OCI-LY3 (cell line): ENCODE measurements around the gene PSME3.
"Not testable (repeated sequence)": the region's sequence is repeated elsewhere in the genome, so short reads cannot be mapped to it uniquely, and the experiment has no call there.

Source experiments
- H2AFZ ChIP-seq: fragments of 200-600, 300-600 bp; shearing (Covaris generic); 2 replicates; pipeline ENCODE4 v1.6.0; 2014; ENCODE audit warnings: antibody characterized with exemption, low read depth, low read length
- H3K27ac ChIP-seq: fragments of 200-600, 300-600 bp; sonication (generic); 2 replicates; pipeline ENCODE4 v1.5.1; 2014; ENCODE audit warnings: mild to moderate bottlenecking, low read length, moderate library complexity, mixed read lengths
- H3K27me3 ChIP-seq: fragments of 200-600, 300-600 bp; sonication (generic); 2 replicates; pipeline ENCODE4 v1.6.1; 2014; ENCODE audit warnings: low read depth, low read length, mixed read lengths
- H3K36me3 ChIP-seq: fragments of 200-600, 300-600 bp; sonication (generic); replicated peaks from 2 replicates; pipeline ENCODE3; 2014; ENCODE audit warnings: low read depth, low read length, mixed read lengths
- H3K4me1 ChIP-seq: fragments of 300-600, 200-600 bp; sonication (generic); 2 replicates; pipeline ENCODE4 v1.6.1; 2014; ENCODE audit warnings: low read length, mixed read lengths
- H3K4me2 ChIP-seq: fragments of 200-600, 300-600 bp; sonication (generic); 2 replicates; pipeline ENCODE4 v1.6.1; 2014; ENCODE audit warnings: low read length, mixed read lengths
- H3K4me3 ChIP-seq: fragments of 300-600, 200-600 bp; sonication (generic); 2 replicates; pipeline ENCODE4 v1.5.1; 2014; ENCODE audit warnings: antibody characterized with exemption, mild to moderate bottlenecking, low read length, moderate library complexity
- H3K79me2 ChIP-seq: fragments of 300-600, 200-600 bp; shearing (Covaris generic); 2 replicates; pipeline ENCODE4 v1.6.1; 2014; ENCODE audit warnings: mild to moderate bottlenecking, low read length, mixed read lengths
- H3K9ac ChIP-seq: fragments of 300-600, 200-600 bp; shearing (Covaris generic); 2 replicates; pipeline ENCODE4 v1.6.0; 2014; ENCODE audit warnings: mild to moderate bottlenecking, low read length, moderate library complexity
- H3K9me3 ChIP-seq: fragments of 200-600, 300-600 bp; shearing (Covaris generic); 2 replicates; pipeline ENCODE4 v1.6.1; 2014; ENCODE audit warnings: low read length, mixed read lengths; ENCODE audit not compliant: insufficient read depth
- H4K20me1 ChIP-seq: fragments of 200-600, 300-600 bp; sonication (generic); 2 replicates; pipeline ENCODE4 v1.6.1; 2016; ENCODE audit warnings: low read length, mixed read lengths; ENCODE audit not compliant: insufficient read depth
- EZH2phosphoT487 ChIP-seq: fragments of 200-600 bp; shearing (Covaris generic); IDR thresholded peaks from 2 replicates; pipeline ENCODE4 v1.6.1; 2018; ENCODE audit warnings: antibody characterized with exemption, mixed run types, low read depth
- TF ChIP-seq, protein P1 (sequence below): fragments of 200-600, 300-600 bp; sonication (generic); IDR thresholded peaks from 2 replicates; pipeline ENCODE4 v1.5.1; 2014; ENCODE audit warnings: antibody characterized with exemption, low read length, low read depth

PSME3 gene

DNA sequence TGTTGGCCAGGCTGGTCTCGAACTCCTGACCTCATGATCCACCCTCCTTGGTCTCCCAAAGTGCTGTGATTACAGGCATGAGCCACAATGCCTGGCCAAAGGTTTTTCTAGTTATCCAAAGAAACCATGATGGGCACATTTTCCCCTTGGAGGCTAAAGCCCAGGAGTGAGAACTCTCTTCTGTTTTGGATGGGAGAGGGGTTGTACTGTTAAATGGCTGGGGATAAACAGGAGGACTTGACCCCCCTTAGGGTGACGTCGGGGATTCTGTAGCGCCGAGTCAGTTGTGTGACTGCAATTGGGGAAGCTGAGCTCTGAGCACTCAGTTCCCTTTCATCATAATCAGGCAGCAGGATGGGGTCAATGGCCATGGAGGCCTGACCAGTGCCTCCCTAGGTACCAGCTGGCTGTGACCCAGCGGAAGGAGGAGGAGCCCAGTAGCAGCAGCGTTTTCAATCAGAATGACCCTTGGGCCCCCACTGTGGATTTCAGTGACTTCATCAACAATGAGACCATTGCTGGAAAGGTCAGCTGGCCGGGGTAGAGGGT, 21.9 kb downstream of the PSME3 start:
- Histone ChIP-seq H3K79me2 (no peaks in the 10 kb centered on the region), H3K9ac (no peak overlapping the region), H3K4me2 (no peak overlapping the region), H3K27me3 (no peaks in the 10 kb centered on the region), H3K4me1 (no peaks in the 10 kb centered on the region), H3K27ac (no peak overlapping the region), H3K36me3 (no peaks in the 10 kb centered on the region), H2AFZ (no peak overlapping the region), H3K9me3 (no peaks in the 10 kb centered on the region), H3K4me3 (no peak overlapping the region), H4K20me1 (no peaks in the 10 kb centered on the region)
- no peak for TF ChIP-seq EZH2phosphoT487
- TF ChIP-seq, protein P1, sequence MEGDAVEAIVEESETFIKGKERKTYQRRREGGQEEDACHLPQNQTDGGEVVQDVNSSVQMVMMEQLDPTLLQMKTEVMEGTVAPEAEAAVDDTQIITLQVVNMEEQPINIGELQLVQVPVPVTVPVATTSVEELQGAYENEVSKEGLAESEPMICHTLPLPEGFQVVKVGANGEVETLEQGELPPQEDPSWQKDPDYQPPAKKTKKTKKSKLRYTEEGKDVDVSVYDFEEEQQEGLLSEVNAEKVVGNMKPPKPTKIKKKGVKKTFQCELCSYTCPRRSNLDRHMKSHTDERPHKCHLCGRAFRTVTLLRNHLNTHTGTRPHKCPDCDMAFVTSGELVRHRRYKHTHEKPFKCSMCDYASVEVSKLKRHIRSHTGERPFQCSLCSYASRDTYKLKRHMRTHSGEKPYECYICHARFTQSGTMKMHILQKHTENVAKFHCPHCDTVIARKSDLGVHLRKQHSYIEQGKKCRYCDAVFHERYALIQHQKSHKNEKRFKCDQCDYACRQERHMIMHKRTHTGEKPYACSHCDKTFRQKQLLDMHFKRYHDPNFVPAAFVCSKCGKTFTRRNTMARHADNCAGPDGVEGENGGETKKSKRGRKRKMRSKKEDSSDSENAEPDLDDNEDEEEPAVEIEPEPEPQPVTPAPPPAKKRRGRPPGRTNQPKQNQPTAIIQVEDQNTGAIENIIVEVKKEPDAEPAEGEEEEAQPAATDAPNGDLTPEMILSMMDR = no peak

- H3K27ac ChIP-seq, H4K20me1 ChIP-seq, H3K4me2 ChIP-seq, H3K4me3 ChIP-seq, H3K27me3 ChIP-seq, H3K9me3 ChIP-seq, H3K79me2 ChIP-seq, H3K36me3 ChIP-seq, H2AFZ ChIP-seq, H3K4me1 ChIP-seq, H3K9ac ChIP-seq: not testable (repeated sequence)
Measured at GRCh38 chr17:42856093-42856492, 22.9 kb downstream of the PSME3 start.

DNA sequence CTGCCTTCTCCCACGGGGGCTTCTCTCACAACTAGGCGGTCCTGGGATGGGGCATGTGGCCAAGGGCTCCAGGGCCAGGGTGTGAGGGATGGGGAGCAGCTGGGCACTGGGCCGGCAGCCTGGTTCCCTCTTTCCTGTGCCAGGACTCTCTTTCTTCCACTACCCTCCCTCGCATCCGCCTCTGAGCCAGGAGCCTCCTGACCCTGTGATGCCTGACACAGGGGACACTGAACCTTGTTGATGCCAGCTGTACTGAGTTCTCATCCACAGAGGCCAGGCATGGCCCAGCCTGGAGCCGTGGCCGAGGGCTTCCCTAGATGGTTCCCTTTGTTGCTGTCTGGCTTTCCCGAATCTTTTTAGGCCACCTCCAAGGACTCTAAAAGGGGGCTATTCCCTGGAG, 23.3 kb downstream of the PSME3 start:
- not testable (repeated sequence) for H3K4me1 ChIP-seq, H3K27ac ChIP-seq, H3K79me2 ChIP-seq, H3K9me3 ChIP-seq, H3K36me3 ChIP-seq, H3K4me2 ChIP-seq, H2AFZ ChIP-seq, H3K4me3 ChIP-seq, H3K27me3 ChIP-seq, H3K9ac ChIP-seq, H4K20me1 ChIP-seq

- H3K4me3 ChIP-seq = no peak overlapping the region
- no peak overlapping the region for H3K9ac ChIP-seq
- no peak overlapping the region for H3K4me2 ChIP-seq
- no peak overlapping the region for H2AFZ ChIP-seq
- no peaks in the 10 kb centered on the region for H3K27me3 ChIP-seq
- H3K27ac ChIP-seq = no peak overlapping the region
- H3K4me1 ChIP-seq = no peaks in the 10 kb centered on the region
- no peaks in the 10 kb centered on the region for H3K36me3 ChIP-seq
- H3K9me3 ChIP-seq = no peaks in the 10 kb centered on the region
- H4K20me1 ChIP-seq = no peaks in the 10 kb centered on the region
- no peaks in the 10 kb centered on the region for H3K79me2 ChIP-seq
- TF ChIP-seq EZH2phosphoT487 = no peak
- TF ChIP-seq, protein P1 = no peak
Measured at GRCh38 chr17:42857389-42857788, 24.2 kb downstream of the PSME3 start.

DNA sequence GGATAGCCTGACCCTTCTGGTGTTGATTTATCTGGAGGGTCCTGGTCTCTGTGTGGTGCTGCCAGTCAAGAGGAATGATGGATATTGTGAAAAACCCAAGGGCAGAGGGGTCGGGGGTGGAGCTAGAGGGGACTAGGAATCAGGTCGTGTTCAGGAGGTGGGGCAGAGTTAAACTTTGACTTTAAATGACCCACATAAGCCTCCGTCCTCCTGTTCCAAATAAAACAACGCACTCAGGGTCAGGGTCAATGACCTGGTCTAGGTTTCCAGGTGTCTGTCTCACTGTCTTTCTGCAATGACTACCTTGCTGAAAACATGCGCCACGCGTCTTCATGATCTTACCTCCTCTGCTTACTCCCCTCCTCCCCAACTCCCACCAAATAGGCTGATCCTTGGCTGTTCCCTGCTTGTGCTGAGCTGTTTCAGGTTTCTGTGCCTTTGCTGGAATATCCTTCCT, 32.5 kb downstream of the PSME3 start:
- no peak overlapping the region for H3K27ac ChIP-seq
- no peaks in the 10 kb centered on the region for H3K4me1 ChIP-seq
- no peak overlapping the region for H3K4me3 ChIP-seq
- H3K9me3 ChIP-seq = no peaks in the 10 kb centered on the region
- no peaks in the 10 kb centered on the region for H3K79me2 ChIP-seq
- H3K4me2 ChIP-seq = no peak overlapping the region
- H3K36me3 ChIP-seq = no peaks in the 10 kb centered on the region
- H3K27me3 ChIP-seq = peaks cover 10% of the 10 kb centered on the region; the same call in 1 of the 2 replicates
- no peak overlapping the region for H2AFZ ChIP-seq
- H3K9ac ChIP-seq = no peak overlapping the region
- TF ChIP-seq EZH2phosphoT487 = no peak
- TF ChIP-seq, protein P1 = no peak
- no peaks in the 10 kb centered on the region for H4K20me1 ChIP-seq
